K562 (cell line): Measurements from ENCODE around the gene DAAM1.

Experiments used
- CHD4 ChIP-seq: fragments of 200-600 bp; sonication (generic); IDR thresholded peaks from 3 replicates; pipeline ENCODE4 v1.6.1; 2012; ENCODE audit warnings: low read depth, mild to moderate bottlenecking, mixed read lengths, low read length, inconsistent platforms; ENCODE audit not compliant: insufficient read depth, insufficient replicate concordance, poor library complexity, severe bottlenecking
- NFIC ChIP-seq: fragments of 450-650 bp; IDR thresholded peaks from 2 replicates; pipeline ENCODE4 v1.6.1; 2017; ENCODE audit warnings: mild to moderate bottlenecking, inconsistent platforms
- POLR2AphosphoS5 ChIP-seq: IDR thresholded peaks from 2 replicates; pipeline ENCODE4 v1.6.1; 2011; ENCODE audit warnings: mild to moderate bottlenecking, low read depth, low read length, moderate library complexity; ENCODE audit not compliant: control insufficient read depth, insufficient read depth
- SREBF2 ChIP-seq: sonication (generic); formaldehyde crosslinking; IDR thresholded peaks from 2 replicates; pipeline ENCODE4 v1.4.0; 2020; ENCODE audit warnings: mild to moderate bottlenecking, missing genetic modification reagents

DNA sequence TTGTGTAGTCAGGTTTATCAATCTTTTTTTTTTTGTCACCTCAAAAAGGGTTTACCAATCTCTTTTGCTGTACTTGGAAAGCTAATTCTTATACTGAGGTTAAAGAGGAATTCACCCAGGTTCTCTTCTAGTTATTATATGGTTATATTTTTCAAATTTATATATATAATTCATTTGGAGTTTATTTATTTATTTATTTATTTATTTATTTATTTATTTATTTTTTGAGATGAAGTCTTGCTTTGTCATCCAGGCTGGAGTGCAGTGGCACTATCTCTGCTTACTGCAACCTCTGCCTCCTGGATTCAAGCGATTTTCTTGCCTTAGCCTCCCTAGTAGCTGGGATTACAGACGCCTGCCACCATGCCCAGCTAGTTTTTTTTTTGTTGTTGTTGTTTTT is 202.9 kb downstream of the DAAM1 start:
- no peak for TF ChIP-seq POLR2AphosphoS5
- no peak for TF ChIP-seq SREBF2 (CRISPR knock-in tag)
- no peak for TF ChIP-seq NFIC
- no peak for TF ChIP-seq CHD4
